Measurements from ENCODE around the gene CLCN2.

The CLCN2 gene

DNA sequence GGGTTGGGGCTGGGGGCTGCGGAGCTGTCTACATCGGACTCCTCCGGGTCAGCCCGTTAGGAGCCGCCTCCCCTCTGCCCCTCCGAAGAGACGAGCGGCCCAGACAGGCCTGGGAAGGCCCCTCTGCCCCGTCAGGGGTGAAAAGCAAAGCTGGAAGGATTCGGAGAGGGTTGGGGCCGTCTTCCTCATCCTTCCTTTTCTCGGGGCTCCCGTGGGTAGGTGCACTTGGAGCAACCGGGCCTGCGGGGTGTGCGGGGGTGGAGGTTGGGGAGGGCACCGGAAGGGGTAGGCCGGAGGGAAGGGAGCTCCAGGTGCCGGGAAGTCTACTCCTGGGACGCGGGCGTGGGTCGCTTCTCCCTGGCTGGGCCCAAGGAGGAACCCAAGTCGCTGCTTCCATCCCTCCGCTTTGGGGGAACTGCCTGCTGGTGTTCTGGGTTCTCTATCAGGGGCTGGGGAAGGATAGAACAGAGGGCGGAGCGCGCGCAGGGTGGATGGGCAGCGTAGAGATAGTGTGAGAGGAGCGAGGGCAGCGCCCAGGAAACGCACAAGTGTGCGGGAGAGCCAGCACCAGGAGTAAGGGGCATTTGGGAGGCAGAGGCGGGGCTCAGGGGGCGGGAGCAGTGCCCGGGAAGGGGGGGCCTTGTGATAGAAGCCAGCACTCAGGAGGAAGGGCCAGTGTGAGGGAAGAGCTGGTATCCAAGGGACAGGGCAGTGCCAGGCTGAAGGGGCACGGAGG lies 695 bp upstream of the CLCN2 start:
- peak overlapping the region; percentile 77 for H3K27ac Mint-ChIP-seq (ENCODE audit: low read depth)
- DNase-seq (ENCODE audit: low spot score in 2 of 2) (no peak), ATAC-seq (replicated peaks; ENCODE audit: extremely low read depth, poor library complexity, severe bottlenecking) (peak; percentile 12)
- peaks cover 20% of the 10 kb centered on the region for H3K36me3 Mint-ChIP-seq (ENCODE audit: insufficient read depth)
- no peaks in the 10 kb centered on the region for H3K9me3 Mint-ChIP-seq
- H3K4me3 Mint-ChIP-seq, result peak overlapping the region; percentile 85
- H3K27me3 Mint-ChIP-seq, result no peaks in the 10 kb centered on the region
- peaks cover 46% of the 10 kb centered on the region for H3K4me1 Mint-ChIP-seq

DNA sequence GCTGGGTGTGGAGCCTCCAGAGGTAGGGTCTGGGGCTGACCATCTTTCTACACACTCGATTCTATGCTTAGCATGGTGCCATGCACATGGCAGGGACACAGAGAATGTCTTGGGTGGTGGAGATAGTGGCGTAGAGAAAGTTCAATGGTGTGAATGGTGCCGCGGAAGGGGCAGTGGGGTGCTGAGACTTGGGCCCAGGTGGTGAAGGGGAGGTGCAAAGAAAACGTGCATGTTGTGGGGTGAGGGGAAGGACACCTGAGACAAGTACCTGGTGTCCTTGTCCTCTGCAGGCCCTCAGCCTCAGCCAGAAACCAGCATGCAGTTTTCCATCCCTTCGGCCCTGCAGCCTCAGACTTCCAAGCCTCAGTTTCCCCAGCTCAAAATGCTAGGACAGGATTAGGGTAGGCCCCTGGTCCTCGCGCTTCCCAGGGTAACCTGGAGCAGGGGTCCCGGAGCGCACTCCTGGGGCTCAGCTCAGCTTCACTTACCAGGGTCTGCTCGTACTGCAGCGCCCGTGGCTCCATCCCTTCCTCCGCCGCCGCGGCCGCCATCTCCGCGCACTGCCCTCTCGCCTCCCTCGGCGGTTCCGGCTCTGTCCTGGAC lies 375 bp downstream of the CLCN2 start:
- Mint-ChIP-seq H3K36me3 (ENCODE audit: insufficient read depth) (peaks cover 20% of the 10 kb centered on the region), H3K9me3 (no peaks in the 10 kb centered on the region), H3K4me3 (peak overlapping the region; percentile 85), H3K4me1 (peaks cover 41% of the 10 kb centered on the region), H3K27me3 (no peaks in the 10 kb centered on the region), H3K27ac (ENCODE audit: low read depth) (peak overlapping the region; percentile 26)
- DNase-seq (ENCODE audit: low spot score in 2 of 2), result no peak
- no peak for ATAC-seq (replicated peaks; ENCODE audit: extremely low read depth, poor library complexity, severe bottlenecking)

DNA sequence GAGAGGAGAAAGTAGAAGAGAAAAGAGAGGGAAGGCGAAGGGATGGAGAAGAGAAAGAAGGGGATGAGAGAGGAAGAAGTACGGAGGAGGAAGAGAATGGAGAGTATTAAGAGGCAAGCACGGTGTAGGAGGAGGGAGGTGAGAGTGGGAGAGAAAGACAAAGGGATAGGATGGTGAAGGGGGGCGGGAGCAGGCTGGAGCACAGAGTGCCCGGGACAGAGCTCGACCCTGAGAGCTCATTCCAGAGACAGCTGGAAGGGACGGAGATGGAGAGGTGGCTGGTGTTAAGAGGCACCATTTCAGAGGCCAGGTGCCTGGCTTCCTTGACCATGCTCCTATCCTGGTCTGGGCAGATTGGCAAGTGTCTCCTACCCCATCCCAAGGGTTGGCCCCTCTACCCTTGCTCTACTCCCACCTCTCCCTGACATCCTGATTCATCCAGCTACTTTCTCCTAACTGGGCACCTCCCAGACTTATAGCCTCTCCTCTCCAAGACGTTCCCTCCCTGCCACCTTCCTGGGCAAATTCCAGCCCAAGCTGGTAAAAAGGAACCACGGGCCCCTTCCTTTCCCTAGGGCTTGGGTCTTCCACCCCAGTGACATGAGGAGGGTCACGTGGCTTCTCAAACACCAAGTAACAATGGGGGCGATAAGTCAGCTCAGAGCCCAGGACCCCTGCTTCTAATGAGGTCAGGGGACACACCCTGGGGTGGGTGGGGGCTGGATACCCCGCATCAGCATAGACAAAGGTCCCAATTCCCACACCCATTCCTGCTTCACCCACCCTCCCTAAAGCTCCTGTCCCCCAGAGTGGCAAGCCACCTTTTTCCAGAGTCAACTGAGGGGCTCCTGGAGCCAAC lies 1.1 kb downstream of the CLCN2 start:
- H3K36me3 Mint-ChIP-seq (ENCODE audit: insufficient read depth), result peaks cover 18% of the 10 kb centered on the region

GRCh38 chr3:184359610-184360009 lies 1.8 kb downstream of the CLCN2 start:
- H3K27me3 Mint-ChIP-seq, result no peaks in the 10 kb centered on the region
- DNase-seq (ENCODE audit: low spot score in 2 of 2) (no peak), ATAC-seq (replicated peaks; ENCODE audit: extremely low read depth, poor library complexity, severe bottlenecking) (no peak)
- H3K36me3 Mint-ChIP-seq (ENCODE audit: insufficient read depth), result peaks cover 13% of the 10 kb centered on the region
- peak overlapping the region; percentile 85 for H3K4me3 Mint-ChIP-seq
- no peak overlapping the region for H3K27ac Mint-ChIP-seq (ENCODE audit: low read depth)
- H3K4me1 Mint-ChIP-seq, result peaks cover 33% of the 10 kb centered on the region
- H3K9me3 Mint-ChIP-seq, result no peaks in the 10 kb centered on the region

More for the DNA sequence above, 1.1 kb downstream of the CLCN2 start:
- ATAC-seq (replicated peaks; ENCODE audit: extremely low read depth, poor library complexity, severe bottlenecking) (no peak), DNase-seq (ENCODE audit: low spot score in 2 of 2) (no peak)
- H3K4me3 Mint-ChIP-seq, result peak overlapping the region; percentile 85
- H3K9me3 Mint-ChIP-seq, result no peaks in the 10 kb centered on the region
- H3K27me3 Mint-ChIP-seq, result no peaks in the 10 kb centered on the region
- H3K27ac Mint-ChIP-seq (ENCODE audit: low read depth), result peak overlapping the region; percentile 26
- H3K4me1 Mint-ChIP-seq, result peaks cover 40% of the 10 kb centered on the region

GRCh38 chr3:184358921-184359350 lies 2.5 kb downstream of the CLCN2 start:
- Mint-ChIP-seq H3K27ac (ENCODE audit: low read depth) (no peak overlapping the region), H3K4me3 (no peak overlapping the region), H3K27me3 (no peaks in the 10 kb centered on the region), H3K4me1 (peaks cover 27% of the 10 kb centered on the region), H3K9me3 (no peaks in the 10 kb centered on the region), H3K36me3 (ENCODE audit: insufficient read depth) (peaks cover 13% of the 10 kb centered on the region)
- DNase-seq (ENCODE audit: low spot score in 2 of 2) (no peak), ATAC-seq (replicated peaks; ENCODE audit: extremely low read depth, poor library complexity, severe bottlenecking) (no peak)

DNA sequence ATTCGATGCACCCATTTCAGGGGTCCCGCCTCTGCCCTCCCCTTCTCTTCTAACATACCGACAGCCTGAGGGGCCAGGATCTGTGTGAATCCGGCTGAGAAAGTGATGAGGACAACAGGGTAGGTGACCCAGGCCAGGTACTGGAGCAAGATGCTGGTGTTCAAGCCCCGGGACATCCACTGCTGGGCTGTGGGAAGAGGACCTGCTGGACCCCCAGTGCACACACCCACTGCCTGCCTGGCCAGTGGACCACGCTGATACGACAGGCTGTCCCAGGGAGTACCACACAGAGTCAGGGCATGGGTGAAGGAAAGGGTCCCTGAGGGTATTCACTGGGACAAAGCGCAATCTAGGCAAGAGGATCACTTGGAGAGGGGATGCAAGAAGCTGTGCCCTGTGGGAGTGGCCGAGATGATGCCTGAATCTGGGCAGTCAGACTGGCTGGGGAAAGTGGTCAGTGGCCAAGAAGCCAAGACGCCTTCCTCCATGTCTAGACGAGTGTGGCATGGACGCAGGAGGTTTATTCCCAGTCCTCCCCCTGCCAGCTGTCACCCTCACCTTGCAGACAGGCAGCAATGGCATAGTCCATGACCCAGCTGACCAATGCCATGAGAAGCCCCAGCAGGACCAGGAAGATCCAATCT lies 3.2 kb downstream of the CLCN2 start:
- no peaks in the 10 kb centered on the region for H3K9me3 Mint-ChIP-seq
- peaks cover 8% of the 10 kb centered on the region for H3K36me3 Mint-ChIP-seq (ENCODE audit: insufficient read depth)
- H3K27ac Mint-ChIP-seq (ENCODE audit: low read depth), result no peak overlapping the region
- ATAC-seq (replicated peaks; ENCODE audit: extremely low read depth, poor library complexity, severe bottlenecking), result no peak
- DNase-seq (ENCODE audit: low spot score in 2 of 2), result no peak
- peaks cover 21% of the 10 kb centered on the region for H3K4me1 Mint-ChIP-seq
- no peaks in the 10 kb centered on the region for H3K27me3 Mint-ChIP-seq
- no peak overlapping the region for H3K4me3 Mint-ChIP-seq

GRCh38 chr3:184357248-184358123 lies 3.9 kb downstream of the CLCN2 start:
- ATAC-seq (replicated peaks; ENCODE audit: extremely low read depth, poor library complexity, severe bottlenecking) (no peak), DNase-seq (ENCODE audit: low spot score in 2 of 2) (no peak)

GRCh38 chr3:184355261-184356040 lies 6.0 kb downstream of the CLCN2 start:
- Mint-ChIP-seq H3K9me3 (no peaks in the 10 kb centered on the region), H3K4me1 (peaks cover 6% of the 10 kb centered on the region), H3K27ac (ENCODE audit: low read depth) (no peak overlapping the region), H3K4me3 (no peak overlapping the region), H3K36me3 (ENCODE audit: insufficient read depth) (peaks cover 6% of the 10 kb centered on the region), H3K27me3 (no peaks in the 10 kb centered on the region)
- no peak for ATAC-seq (replicated peaks; ENCODE audit: extremely low read depth, poor library complexity, severe bottlenecking)
- DNase-seq (ENCODE audit: low spot score in 2 of 2), result no peak

More at GRCh38 chr3:184357248-184358123, 3.9 kb downstream of the CLCN2 start:
- Mint-ChIP-seq H3K4me3 (no peak overlapping the region), H3K27ac (ENCODE audit: low read depth) (no peak overlapping the region), H3K4me1 (peaks cover 17% of the 10 kb centered on the region), H3K9me3 (no peaks in the 10 kb centered on the region), H3K36me3 (ENCODE audit: insufficient read depth) (peaks cover 5% of the 10 kb centered on the region), H3K27me3 (no peaks in the 10 kb centered on the region)

GRCh38 chr3:184354754-184355153 lies 6.7 kb downstream of the CLCN2 start:
- Mint-ChIP-seq H3K9me3 (no peaks in the 10 kb centered on the region), H3K36me3 (ENCODE audit: insufficient read depth) (peaks cover 6% of the 10 kb centered on the region)

GRCh38 chr3:184354121-184354728 lies 7.2 kb downstream of the CLCN2 start:
- peak in 1 of 2 donors; percentile 44 for DNase-seq (ENCODE audit: low spot score in 2 of 2)
- no peak overlapping the region for H3K27ac Mint-ChIP-seq (ENCODE audit: low read depth)

More at GRCh38 chr3:184354754-184355153, 6.7 kb downstream of the CLCN2 start:
- ATAC-seq (replicated peaks; ENCODE audit: extremely low read depth, poor library complexity, severe bottlenecking), result no peak
- Mint-ChIP-seq H3K4me3 (no peak overlapping the region), H3K4me1 (peaks cover 1% of the 10 kb centered on the region), H3K27ac (ENCODE audit: low read depth) (no peak overlapping the region), H3K27me3 (no peaks in the 10 kb centered on the region)
- DNase-seq (ENCODE audit: low spot score in 2 of 2), result no peak

DNA sequence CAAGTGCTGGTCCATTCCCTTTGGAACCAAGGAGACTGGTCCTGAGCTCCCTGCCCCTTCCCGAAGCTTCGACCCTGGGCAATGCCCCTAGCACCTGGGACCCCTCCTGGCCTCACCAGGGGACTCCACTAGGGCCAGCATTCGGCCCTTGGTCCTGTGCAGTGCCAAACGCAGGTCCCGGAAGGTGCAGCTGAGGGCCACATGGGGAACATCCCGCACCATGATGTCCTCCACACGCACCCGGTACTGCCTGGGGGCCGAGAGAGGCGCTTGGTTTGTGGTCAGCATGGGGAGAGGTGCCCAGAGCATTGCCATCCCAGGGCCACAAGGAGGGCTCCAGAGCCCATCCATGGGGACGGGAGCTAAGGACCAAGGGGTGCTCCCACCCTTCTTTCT lies 7.9 kb downstream of the CLCN2 start:
- H3K36me3 Mint-ChIP-seq (ENCODE audit: insufficient read depth), result peaks cover 6% of the 10 kb centered on the region
- H3K4me3 Mint-ChIP-seq, result no peak overlapping the region
- ATAC-seq (replicated peaks; ENCODE audit: extremely low read depth, poor library complexity, severe bottlenecking), result no peak
- H3K27me3 Mint-ChIP-seq, result no peaks in the 10 kb centered on the region
- H3K4me1 Mint-ChIP-seq, result no peaks in the 10 kb centered on the region
- no peak for DNase-seq (ENCODE audit: low spot score in 2 of 2)
- no peak overlapping the region for H3K27ac Mint-ChIP-seq (ENCODE audit: low read depth)
- H3K9me3 Mint-ChIP-seq, result no peaks in the 10 kb centered on the region

More at GRCh38 chr3:184354121-184354728, 7.2 kb downstream of the CLCN2 start:
- peak; percentile 60 for ATAC-seq (replicated peaks; ENCODE audit: extremely low read depth, poor library complexity, severe bottlenecking)
- Mint-ChIP-seq H3K36me3 (ENCODE audit: insufficient read depth) (peaks cover 6% of the 10 kb centered on the region), H3K27me3 (no peaks in the 10 kb centered on the region), H3K4me1 (no peaks in the 10 kb centered on the region), H3K4me3 (no peak overlapping the region), H3K9me3 (no peaks in the 10 kb centered on the region)
